ENCODE measurements around the gene NECAP2. TPM values are rescaled to one million over a fixed set of nuclear protein-coding genes. Genes with fewer than 3 reads are reported as not detected.

Gene NECAP2
- total RNA-seq, 4 donors from 2014 or later = 32.1 to 53.1 (median 38.6) TPM

GRCh38 chr1:16394977-16395376 is 45.5 kb upstream of the NECAP2 start:
- no peaks in the 10 kb centered on the region for H3K9me3 ChIP-seq
- H3K27ac ChIP-seq = no peak overlapping the region
- DNase-seq = no peak
- peaks cover 0 to 54% (median 0%) of the 10 kb centered on the region in 3 donors for H3K36me3 ChIP-seq
- peaks cover 0 to 29% (median 0%) of the 10 kb centered on the region in 4 donors for H3K4me1 ChIP-seq
- H3K27me3 ChIP-seq = no peaks in the 10 kb centered on the region
- TF ChIP-seq CTCF (IDR thresholded peaks at IDR 0.05) (no peak), POLR2A (IDR thresholded peaks at IDR 0.05) (no peak)
- H3K4me3 ChIP-seq = no peak overlapping the region

GRCh38 chr1:16396591-16396990 is 43.9 kb upstream of the NECAP2 start:
- H3K4me1 ChIP-seq = peaks cover 0 to 17% (median 0%) of the 10 kb centered on the region in 4 donors
- TF ChIP-seq CTCF (IDR thresholded peaks at IDR 0.05) (no peak), POLR2A (IDR thresholded peaks at IDR 0.05) (no peak)

GRCh38 chr1:16397120-16397519 is 43.4 kb upstream of the NECAP2 start:
- Histone ChIP-seq H3K9me3 (no peaks in the 10 kb centered on the region), H3K4me1 (peaks cover 0 to 12% (median 0%) of the 10 kb centered on the region in 4 donors), H3K36me3 (peaks cover 0 to 54% (median 0%) of the 10 kb centered on the region in 3 donors), H3K27me3 (no peaks in the 10 kb centered on the region), H3K4me3 (no peak overlapping the region), H3K27ac (no peak overlapping the region)
- no peak for TF ChIP-seq CTCF (IDR thresholded peaks at IDR 0.05)
- TF ChIP-seq POLR2A (IDR thresholded peaks at IDR 0.05) = no peak
- no peak for DNase-seq

More at GRCh38 chr1:16396591-16396990, 43.9 kb upstream of the NECAP2 start:
- Histone ChIP-seq H3K36me3 (peaks cover 0 to 54% (median 0%) of the 10 kb centered on the region in 3 donors), H3K27ac (no peak overlapping the region), H3K4me3 (no peak overlapping the region), H3K27me3 (no peaks in the 10 kb centered on the region), H3K9me3 (no peaks in the 10 kb centered on the region)
- no peak for DNase-seq

GRCh38 chr1:16398371-16398953 is 42.1 kb upstream of the NECAP2 start:
- Histone ChIP-seq H3K4me3 (no peak overlapping the region), H3K27ac (no peak overlapping the region), H3K27me3 (no peaks in the 10 kb centered on the region), H3K4me1 (peaks cover 0 to under 1% (median 0%) of the 10 kb centered on the region in 4 donors), H3K9me3 (no peaks in the 10 kb centered on the region), H3K36me3 (peaks cover 0 to 51% (median 0%) of the 10 kb centered on the region in 3 donors)
- TF ChIP-seq POLR2A (IDR thresholded peaks at IDR 0.05) (no peak), CTCF (IDR thresholded peaks at IDR 0.05) (no peak)
- DNase-seq = no peak

- TF ChIP-seq POLR2A (IDR thresholded peaks at IDR 0.05) (no peak), CTCF (IDR thresholded peaks at IDR 0.05) (no peak)
- no peaks in the 10 kb centered on the region for H3K27me3 ChIP-seq
- no peak for DNase-seq
- no peak overlapping the region for H3K4me3 ChIP-seq
- H3K36me3 ChIP-seq = peaks cover 0 to 8% (median 0%) of the 10 kb centered on the region in 3 donors
- no peaks in the 10 kb centered on the region for H3K4me1 ChIP-seq
- H3K27ac ChIP-seq = no peak overlapping the region
- no peaks in the 10 kb centered on the region for H3K9me3 ChIP-seq
Measured at GRCh38 chr1:16402742-16403141, 37.8 kb upstream of the NECAP2 start.
